Measurements from ENCODE around the gene CALN1.
"Not testable (repeated sequence)": the region's sequence is repeated elsewhere in the genome, so short reads cannot be mapped to it uniquely, and the experiment has no call there.

The CALN1 gene

DNA sequence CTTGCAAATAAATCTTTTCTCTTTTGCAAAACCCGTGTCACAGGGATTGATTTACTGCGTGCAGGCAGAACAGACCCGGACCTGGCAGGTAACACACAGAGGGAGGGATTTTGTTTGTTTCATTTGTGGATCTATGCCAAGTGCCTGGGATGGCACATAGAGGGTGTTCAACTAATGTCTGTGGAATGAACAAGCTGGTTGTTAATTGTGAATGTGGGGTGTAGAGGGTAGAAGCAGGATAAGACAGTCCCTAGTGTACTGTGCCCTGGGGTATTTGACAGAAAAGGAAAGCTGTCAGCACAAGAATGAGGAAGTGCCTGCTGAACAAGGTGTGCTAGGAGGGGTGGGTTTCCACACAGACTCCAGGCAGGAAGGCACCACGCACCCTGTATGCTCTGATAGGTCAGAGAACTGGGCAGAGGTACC is 331.8 kb downstream of the CALN1 start:
- DNase-seq = no peak

GRCh38 chr7:72078856-72079255 is 333.3 kb downstream of the CALN1 start:
- DNase-seq = no peak

DNA sequence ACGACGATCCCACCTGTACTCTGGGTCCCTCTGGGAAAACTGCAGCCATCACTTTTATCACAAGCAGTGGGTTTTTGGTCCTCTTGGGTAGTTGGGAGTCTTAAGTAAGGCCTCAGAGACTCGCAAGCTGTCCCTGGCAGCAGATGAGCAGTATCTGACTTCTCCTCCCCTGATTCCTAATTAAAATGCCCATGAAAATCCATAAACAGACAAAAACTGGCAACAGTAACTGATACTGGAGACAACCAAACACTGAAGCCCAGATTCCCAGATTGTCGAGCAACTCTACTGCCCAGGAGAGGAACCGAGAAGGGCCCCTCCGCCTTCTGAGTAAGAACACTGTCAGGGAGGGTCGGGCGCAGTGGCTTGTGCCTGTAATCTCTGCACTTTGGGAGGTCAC is 333.8 kb downstream of the CALN1 start:
- DNase-seq = no peak

DNA sequence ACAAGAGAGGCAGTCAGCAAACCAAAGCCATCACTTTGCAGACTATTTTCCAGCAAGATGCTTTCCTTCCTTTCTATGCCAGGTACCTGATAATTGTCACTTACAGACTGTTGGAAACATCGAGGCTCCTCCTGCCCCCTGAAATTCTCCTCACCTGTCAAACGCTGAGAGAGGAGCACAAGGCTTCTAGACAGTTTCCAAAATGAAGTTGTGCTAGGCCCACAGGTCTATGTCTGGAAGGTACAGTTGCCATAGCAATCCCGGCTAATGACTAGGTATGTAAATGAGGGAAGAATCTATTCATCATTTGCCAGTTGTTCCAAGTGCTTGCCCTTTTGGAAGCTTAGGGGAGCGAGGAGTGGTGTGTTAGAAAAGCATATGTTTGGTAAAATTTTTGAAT is 334.4 kb downstream of the CALN1 start:
- no peak for DNase-seq

- DNase-seq = no peak
Observed at GRCh38 chr7:72072901-72073300, 339.2 kb downstream of the CALN1 start.

DNA sequence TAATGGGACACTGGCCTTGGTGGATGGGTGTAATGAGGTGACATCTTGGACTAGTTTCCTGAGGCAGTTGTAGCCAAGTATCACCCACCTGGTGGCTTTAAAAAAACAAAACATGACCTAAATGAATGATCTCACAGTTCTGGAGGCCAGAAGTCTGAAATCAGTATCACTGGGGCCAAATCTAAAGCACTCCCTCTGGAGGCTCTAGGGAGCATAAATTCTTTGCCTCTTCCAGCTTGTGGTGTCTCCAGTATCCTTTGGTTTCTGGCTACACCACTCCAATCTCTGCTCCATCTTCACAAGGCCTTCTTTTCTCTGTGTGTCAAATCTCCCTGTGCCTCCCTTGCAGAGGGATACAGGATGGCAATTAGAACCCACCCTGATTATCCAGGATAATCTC is 342.9 kb downstream of the CALN1 start:
- DNase-seq = no peak

DNA sequence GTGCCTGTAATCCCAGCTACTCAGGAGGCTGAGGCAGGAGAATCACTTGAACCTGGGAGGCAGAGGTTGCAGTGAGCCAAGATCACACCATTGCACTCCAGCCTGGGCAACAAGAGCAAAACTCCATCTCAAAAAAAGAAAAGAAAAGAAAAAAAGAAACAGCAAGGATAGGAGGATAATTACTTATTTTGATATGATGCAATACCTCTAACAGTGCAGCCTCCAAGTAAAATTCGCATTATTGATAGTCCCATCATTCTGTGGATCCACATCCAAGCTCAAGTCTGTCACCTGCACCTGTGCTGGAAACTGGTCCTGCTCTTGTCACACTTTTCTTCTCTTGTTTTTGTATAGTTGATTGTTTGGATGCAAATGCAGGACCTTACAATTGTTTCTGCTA is 346.4 kb downstream of the CALN1 start:
- not testable (repeated sequence) for DNase-seq

GRCh38 chr7:72064916-72065315 is 347.2 kb downstream of the CALN1 start:
- no peak for DNase-seq

GRCh38 chr7:72063330-72063729 is 348.8 kb downstream of the CALN1 start:
- no peak for DNase-seq

DNA sequence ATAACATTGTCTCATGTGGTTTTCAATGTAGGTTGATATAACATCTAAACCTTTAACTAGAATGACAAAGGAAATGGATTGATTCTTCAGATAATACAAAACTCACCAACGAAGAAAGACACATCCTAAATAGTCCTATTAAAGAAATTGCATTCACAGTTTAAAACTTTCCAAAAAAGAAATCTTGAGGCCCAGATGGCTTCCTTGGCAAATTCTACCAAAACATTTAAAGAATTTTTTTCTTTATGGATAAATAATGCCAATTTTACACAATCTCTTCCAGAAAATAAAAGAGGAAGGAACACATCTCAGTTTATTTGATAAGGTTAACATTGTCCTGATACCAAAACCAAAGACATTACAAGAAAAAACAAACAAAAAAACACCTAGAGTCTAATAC is 349.5 kb downstream of the CALN1 start:
- no peak for DNase-seq

DNA sequence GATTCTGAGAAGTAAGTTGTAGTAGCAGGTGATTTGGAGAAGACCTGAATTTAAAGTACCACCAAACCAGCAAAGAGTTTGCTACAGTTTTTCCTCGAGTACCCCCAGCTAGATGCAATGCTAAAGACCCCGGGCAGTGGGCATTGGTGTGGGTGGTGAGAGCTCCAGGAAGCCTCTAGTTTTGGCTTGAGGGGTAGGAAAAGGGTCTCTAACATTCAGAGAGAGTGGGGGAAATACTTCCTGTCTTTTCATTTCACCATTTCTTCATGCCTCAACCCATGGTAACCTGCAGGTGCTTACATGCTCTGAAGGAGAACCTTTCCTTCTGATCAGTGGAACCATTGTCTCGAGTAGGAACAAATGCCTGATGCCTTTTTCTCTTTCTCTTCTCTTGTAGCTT is 352.2 kb downstream of the CALN1 start:
- no peak for DNase-seq

DNA sequence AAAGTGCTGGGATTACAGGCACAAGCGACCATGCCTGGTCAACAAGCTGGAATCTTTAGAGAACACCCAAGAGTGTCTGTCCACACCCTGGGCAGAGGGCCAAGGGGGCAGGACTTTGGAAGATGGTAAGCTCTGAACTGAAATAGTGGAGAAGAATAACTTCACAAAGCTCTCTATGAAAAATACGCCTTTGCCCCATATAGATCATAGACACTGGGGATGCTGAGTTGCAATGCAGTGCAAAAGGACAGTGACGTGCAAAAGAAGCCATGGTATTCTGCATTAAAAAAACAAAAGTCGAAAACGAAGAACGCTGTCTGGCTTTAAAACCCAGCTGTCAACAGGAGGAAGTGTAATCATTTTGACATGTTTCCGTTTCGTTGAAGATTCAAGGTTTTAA is 353.6 kb downstream of the CALN1 start:
- DNase-seq = no peak

- DNase-seq = no peak
Observed at GRCh38 chr7:72057796-72058195, 354.3 kb downstream of the CALN1 start.

DNA sequence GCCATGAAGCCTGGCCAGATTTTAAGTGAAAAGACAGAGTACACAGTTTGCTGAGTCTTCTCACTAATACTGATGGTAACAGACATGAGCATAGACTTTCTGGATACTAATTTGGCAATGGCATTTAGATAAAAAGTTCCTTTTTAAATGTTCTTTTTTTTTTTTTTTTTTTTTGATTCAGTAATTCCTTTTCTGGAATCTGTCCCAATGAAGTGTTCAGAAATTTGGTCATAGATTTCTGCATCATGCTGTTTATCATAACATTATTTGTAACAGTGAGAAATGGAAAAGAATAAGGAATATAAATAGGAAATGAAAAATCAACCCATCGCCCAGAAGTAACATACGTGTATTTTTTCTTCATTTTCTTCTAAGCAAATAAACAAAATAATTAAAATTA is 354.9 kb downstream of the CALN1 start:
- DNase-seq = no peak

GRCh38 chr7:72055426-72055825 is 356.7 kb downstream of the CALN1 start:
- no peak for DNase-seq

- DNase-seq = no peak
Observed at GRCh38 chr7:72053292-72053691, 358.8 kb downstream of the CALN1 start.

DNA sequence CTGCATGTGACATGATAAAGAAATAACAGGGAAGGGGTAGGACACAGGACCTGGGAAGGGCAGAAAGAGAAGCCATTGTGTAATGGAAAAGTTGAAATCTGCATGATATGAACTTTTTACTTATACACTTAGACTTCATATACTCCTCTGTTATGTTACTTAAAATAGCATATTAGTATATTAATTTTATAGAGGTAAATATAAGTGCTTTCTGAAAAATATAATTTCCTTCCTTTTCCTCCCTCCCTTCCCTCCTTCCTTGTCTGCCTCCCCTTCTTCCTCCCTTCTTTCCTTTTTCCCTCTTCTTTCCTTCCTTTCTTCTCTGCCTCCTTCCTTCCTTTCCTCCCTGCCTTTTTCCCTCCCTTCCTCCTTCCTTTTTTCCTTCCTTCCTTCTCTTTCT is 363.7 kb downstream of the CALN1 start:
- no peak for DNase-seq

DNA sequence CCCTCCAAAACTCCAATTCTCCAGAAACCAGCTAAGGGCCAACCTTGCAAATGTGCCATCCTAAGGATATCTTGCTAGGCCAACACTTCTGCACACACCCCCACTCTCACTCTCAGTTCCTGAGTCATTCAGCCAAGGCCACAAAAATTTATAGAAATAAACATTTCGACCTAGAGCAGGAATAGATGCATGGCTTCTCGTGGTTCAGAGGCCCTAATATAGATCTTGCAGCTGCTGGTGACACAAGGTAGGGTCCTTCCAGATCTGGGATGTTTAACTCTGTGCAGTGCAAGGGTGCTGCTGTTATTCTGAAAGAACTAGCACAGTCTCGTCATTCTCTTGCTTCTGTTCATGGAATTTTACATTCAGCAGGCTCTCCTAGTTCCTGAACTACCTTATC is 369.3 kb downstream of the CALN1 start:
- DNase-seq = no peak

DNA sequence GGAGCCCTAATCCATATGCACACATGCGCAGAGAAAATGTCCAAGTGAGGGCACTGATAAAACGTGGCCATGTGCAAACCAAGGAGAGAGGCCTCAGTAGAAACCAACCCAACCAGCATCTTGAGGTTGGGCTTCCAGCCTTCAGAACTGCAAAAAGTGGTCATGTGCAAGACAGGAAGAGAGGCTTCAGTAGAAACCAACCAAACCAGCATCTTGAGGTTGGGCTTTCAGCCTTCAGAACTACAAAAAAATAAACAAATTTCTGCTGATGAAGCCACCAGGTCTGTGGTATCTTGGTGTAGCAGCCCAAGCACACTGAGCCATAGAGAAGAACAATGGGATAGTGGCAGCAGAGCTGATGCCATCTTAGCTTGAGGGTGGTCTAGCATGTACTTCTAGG is 371.5 kb downstream of the CALN1 start:
- DNase-seq = no peak

- DNase-seq = no peak
Observed at GRCh38 chr7:72039460-72039859, 372.7 kb downstream of the CALN1 start.

- DNase-seq = no peak
Observed at GRCh38 chr7:72038022-72038732, 374.0 kb downstream of the CALN1 start.

DNA sequence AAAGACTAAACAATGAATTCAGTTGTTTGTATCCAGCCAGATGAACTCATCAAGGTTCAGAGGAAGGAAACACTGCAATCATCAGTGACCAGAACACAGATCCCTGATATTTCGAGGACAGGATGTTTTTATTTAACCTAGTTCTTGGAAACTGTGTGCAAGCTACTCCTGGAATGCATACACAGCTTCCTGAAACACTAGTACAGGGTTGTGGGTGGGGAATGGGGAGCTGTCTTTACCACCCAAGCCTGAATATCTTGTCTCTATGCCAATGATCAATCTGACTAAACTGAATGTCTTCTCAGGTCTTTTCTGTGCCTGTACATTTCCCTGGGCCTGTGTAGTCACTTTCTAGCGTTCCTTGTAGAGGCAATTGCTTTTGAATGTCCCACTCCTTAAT is 374.6 kb downstream of the CALN1 start:
- no peak for DNase-seq

DNA sequence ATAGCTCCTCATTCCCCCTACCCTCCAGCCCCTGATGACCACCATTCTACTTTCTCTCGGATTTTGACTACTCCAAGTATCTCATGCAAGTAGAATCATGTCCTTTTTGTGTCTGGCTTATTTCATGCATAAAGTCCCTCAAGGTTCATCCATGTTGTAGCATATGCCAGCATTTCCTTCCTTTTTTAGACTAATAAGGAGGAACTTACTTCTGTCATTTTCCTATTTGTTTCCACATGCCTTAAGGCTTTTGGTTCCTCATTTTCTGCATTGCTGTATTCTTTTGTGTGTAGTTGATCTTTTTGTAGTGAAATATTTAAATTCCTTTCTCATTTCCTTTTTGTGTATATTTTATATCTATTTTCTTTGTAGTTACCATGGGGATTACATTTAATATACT is 376.9 kb downstream of the CALN1 start:
- no peak for DNase-seq

DNA sequence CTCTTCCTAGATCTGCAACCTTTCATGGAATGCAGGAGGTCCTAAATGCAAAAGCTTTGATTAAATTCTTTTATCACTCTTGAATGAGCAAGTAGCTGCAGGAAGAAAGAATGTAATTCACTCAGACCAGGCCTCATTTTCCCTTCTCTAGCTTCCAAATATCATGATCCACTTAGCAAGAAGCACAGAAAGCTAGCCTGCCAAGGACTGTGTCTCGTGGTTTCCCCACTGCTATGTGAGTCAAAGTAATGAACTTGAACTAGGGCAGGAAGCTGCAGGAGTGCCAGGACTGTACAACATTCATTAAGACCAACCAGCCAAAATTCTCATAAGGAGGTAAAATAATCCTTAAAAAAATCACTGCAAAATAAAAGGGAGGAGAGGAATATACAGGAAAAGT is 379.2 kb downstream of the CALN1 start:
- DNase-seq = no peak

GRCh38 chr7:72030994-72031667 is 381.0 kb downstream of the CALN1 start:
- DNase-seq = no peak
